Fibroblast of lung (primary cell): ENCODE results near the gene PRDX5.

Experiments used
- EZH2 ChIP-seq: IDR thresholded peaks from 2 replicates; pipeline ENCODE4 v1.5.1; 2012; ENCODE audit warnings: low read length, control low read depth, mild to moderate bottlenecking; ENCODE audit errors: missing control alignments
- TF ChIP-seq, protein P1 (sequence below), 2 donors: IDR thresholded peaks in 1 of 2; conservative IDR thresholded peaks in 1 of 2; 1 replicate in 1 of 2; 2 replicates in 1 of 2; pipeline ENCODE4 v1.5.1; 2011 to 2012; ENCODE audit warnings: low read length in 2 of 2, control low read depth in 1 of 2, inconsistent platforms in 1 of 2, low read depth in 1 of 2, mild to moderate bottlenecking in 1 of 2

DNA sequence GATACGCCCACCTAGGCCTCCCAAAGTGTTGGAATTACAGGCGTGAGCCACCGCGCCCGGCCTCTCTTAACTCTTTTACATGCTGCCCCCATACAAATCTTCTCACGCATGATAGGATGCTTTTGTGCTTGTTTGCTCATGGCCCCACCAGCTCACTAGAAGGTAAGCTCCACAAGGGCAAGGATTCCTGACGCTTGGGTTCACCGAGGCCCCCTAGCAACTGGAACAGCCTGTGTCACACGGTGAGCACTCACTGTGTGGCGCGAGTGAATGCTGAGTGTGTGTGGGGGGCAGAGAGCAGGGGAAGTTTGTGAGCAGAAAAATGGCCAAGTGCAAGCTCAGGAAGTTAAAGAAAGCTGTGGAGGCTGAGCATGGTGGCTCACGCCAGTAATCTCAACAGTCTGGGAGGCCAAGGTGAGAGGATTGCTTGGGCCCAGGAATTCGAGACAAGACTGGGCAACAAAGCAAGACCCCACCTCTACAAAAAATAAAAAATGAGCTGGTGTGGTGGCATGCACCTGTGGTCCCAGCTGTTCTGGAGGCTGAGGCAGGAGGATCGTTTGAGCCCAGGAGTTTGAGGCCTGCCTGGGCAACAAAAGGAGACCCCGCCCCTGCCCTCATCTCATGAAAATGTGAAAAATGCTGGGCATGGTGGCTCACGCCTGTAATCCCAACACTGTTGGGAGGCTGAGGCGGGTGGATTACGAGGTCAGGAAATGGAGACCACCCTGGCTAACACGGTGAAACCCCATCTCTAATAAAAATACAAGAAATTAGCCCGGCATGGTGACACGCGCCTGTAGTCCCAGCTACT is 35.8 kb upstream of the PRDX5 start:
- TF ChIP-seq, protein P1, sequence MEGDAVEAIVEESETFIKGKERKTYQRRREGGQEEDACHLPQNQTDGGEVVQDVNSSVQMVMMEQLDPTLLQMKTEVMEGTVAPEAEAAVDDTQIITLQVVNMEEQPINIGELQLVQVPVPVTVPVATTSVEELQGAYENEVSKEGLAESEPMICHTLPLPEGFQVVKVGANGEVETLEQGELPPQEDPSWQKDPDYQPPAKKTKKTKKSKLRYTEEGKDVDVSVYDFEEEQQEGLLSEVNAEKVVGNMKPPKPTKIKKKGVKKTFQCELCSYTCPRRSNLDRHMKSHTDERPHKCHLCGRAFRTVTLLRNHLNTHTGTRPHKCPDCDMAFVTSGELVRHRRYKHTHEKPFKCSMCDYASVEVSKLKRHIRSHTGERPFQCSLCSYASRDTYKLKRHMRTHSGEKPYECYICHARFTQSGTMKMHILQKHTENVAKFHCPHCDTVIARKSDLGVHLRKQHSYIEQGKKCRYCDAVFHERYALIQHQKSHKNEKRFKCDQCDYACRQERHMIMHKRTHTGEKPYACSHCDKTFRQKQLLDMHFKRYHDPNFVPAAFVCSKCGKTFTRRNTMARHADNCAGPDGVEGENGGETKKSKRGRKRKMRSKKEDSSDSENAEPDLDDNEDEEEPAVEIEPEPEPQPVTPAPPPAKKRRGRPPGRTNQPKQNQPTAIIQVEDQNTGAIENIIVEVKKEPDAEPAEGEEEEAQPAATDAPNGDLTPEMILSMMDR (conservative IDR thresholded peaks at IDR 0.05 in 1 of 2, IDR thresholded peaks at IDR 0.05 in 1 of 2; ENCODE audit: low read depth in 1 of 2, low read length in 2 of 2): no peak
- TF ChIP-seq EZH2: no peak
